OCI-LY3 (cell line): ENCODE measurements around the gene CASZ1.

Source experiments
- H2AFZ ChIP-seq: fragments of 200-600, 300-600 bp; shearing (Covaris generic); 2 replicates; pipeline ENCODE4 v1.6.0; 2014; ENCODE audit warnings: antibody characterized with exemption, low read depth, low read length
- H3K27ac ChIP-seq: fragments of 200-600, 300-600 bp; sonication (generic); 2 replicates; pipeline ENCODE4 v1.5.1; 2014; ENCODE audit warnings: mild to moderate bottlenecking, low read length, moderate library complexity, mixed read lengths
- H3K27me3 ChIP-seq: fragments of 200-600, 300-600 bp; sonication (generic); 2 replicates; pipeline ENCODE4 v1.6.1; 2014; ENCODE audit warnings: low read depth, low read length, mixed read lengths
- H3K36me3 ChIP-seq: fragments of 200-600, 300-600 bp; sonication (generic); replicated peaks from 2 replicates; pipeline ENCODE3; 2014; ENCODE audit warnings: low read depth, low read length, mixed read lengths
- H3K4me1 ChIP-seq: fragments of 300-600, 200-600 bp; sonication (generic); 2 replicates; pipeline ENCODE4 v1.6.1; 2014; ENCODE audit warnings: low read length, mixed read lengths
- H3K4me2 ChIP-seq: fragments of 200-600, 300-600 bp; sonication (generic); 2 replicates; pipeline ENCODE4 v1.6.1; 2014; ENCODE audit warnings: low read length, mixed read lengths
- H3K4me3 ChIP-seq: fragments of 300-600, 200-600 bp; sonication (generic); 2 replicates; pipeline ENCODE4 v1.5.1; 2014; ENCODE audit warnings: antibody characterized with exemption, mild to moderate bottlenecking, low read length, moderate library complexity
- H3K79me2 ChIP-seq: fragments of 300-600, 200-600 bp; shearing (Covaris generic); 2 replicates; pipeline ENCODE4 v1.6.1; 2014; ENCODE audit warnings: mild to moderate bottlenecking, low read length, mixed read lengths
- H3K9ac ChIP-seq: fragments of 300-600, 200-600 bp; shearing (Covaris generic); 2 replicates; pipeline ENCODE4 v1.6.0; 2014; ENCODE audit warnings: mild to moderate bottlenecking, low read length, moderate library complexity
- H3K9me3 ChIP-seq: fragments of 200-600, 300-600 bp; shearing (Covaris generic); 2 replicates; pipeline ENCODE4 v1.6.1; 2014; ENCODE audit warnings: low read length, mixed read lengths; ENCODE audit not compliant: insufficient read depth
- H4K20me1 ChIP-seq: fragments of 200-600, 300-600 bp; sonication (generic); 2 replicates; pipeline ENCODE4 v1.6.1; 2016; ENCODE audit warnings: low read length, mixed read lengths; ENCODE audit not compliant: insufficient read depth
- CTCF ChIP-seq: fragments of 200-600, 300-600 bp; sonication (generic); IDR thresholded peaks from 2 replicates; pipeline ENCODE4 v1.5.1; 2014; ENCODE audit warnings: antibody characterized with exemption, low read length, low read depth
- EZH2phosphoT487 ChIP-seq: fragments of 200-600 bp; shearing (Covaris generic); IDR thresholded peaks from 2 replicates; pipeline ENCODE4 v1.6.1; 2018; ENCODE audit warnings: antibody characterized with exemption, mixed run types, low read depth

CASZ1 gene

GRCh38 chr1:10838541-10838940 is 42.1 kb upstream of the CASZ1 start:
- Histone ChIP-seq H3K4me3 (no peak overlapping the region), H3K4me1 (no peaks in the 10 kb centered on the region), H3K27ac (no peak overlapping the region), H3K36me3 (no peaks in the 10 kb centered on the region), H3K27me3 (no peaks in the 10 kb centered on the region; the same call in 1 of the 2 replicates), H4K20me1 (no peaks in the 10 kb centered on the region), H3K79me2 (no peaks in the 10 kb centered on the region), H3K4me2 (no peak overlapping the region), H3K9ac (no peak overlapping the region), H3K9me3 (no peaks in the 10 kb centered on the region), H2AFZ (no peak overlapping the region)
- TF ChIP-seq CTCF = no peak
- no peak for TF ChIP-seq EZH2phosphoT487

GRCh38 chr1:10836726-10837125 is 40.3 kb upstream of the CASZ1 start:
- Histone ChIP-seq H3K79me2 (no peaks in the 10 kb centered on the region), H4K20me1 (no peaks in the 10 kb centered on the region), H3K27ac (no peak overlapping the region), H2AFZ (no peak overlapping the region), H3K27me3 (no peaks in the 10 kb centered on the region), H3K9me3 (no peaks in the 10 kb centered on the region), H3K36me3 (no peaks in the 10 kb centered on the region), H3K9ac (no peak overlapping the region), H3K4me3 (no peak overlapping the region), H3K4me1 (no peaks in the 10 kb centered on the region), H3K4me2 (no peak overlapping the region)
- TF ChIP-seq EZH2phosphoT487 = no peak
- no peak for TF ChIP-seq CTCF

GRCh38 chr1:10835822-10836421 is 39.5 kb upstream of the CASZ1 start:
- H3K4me3 ChIP-seq = no peak overlapping the region
- no peak overlapping the region for H2AFZ ChIP-seq
- no peak overlapping the region for H3K27ac ChIP-seq
- no peaks in the 10 kb centered on the region for H3K4me1 ChIP-seq
- no peaks in the 10 kb centered on the region for H3K79me2 ChIP-seq
- no peaks in the 10 kb centered on the region for H3K27me3 ChIP-seq
- no peaks in the 10 kb centered on the region for H4K20me1 ChIP-seq
- H3K9me3 ChIP-seq = no peaks in the 10 kb centered on the region
- TF ChIP-seq EZH2phosphoT487 = no peak
- TF ChIP-seq CTCF = no peak
- H3K9ac ChIP-seq = no peak overlapping the region
- no peak overlapping the region for H3K4me2 ChIP-seq
- no peaks in the 10 kb centered on the region for H3K36me3 ChIP-seq

GRCh38 chr1:10835421-10835820 is 39.0 kb upstream of the CASZ1 start:
- no peaks in the 10 kb centered on the region for H3K79me2 ChIP-seq
- H3K27ac ChIP-seq = no peak overlapping the region
- TF ChIP-seq EZH2phosphoT487 (no peak), CTCF (no peak)
- H3K4me3 ChIP-seq = no peak overlapping the region
- no peaks in the 10 kb centered on the region for H3K9me3 ChIP-seq
- H3K4me1 ChIP-seq = no peaks in the 10 kb centered on the region
- H3K27me3 ChIP-seq = no peaks in the 10 kb centered on the region
- no peak overlapping the region for H3K9ac ChIP-seq
- H3K4me2 ChIP-seq = no peak overlapping the region
- H3K36me3 ChIP-seq = no peaks in the 10 kb centered on the region
- no peak overlapping the region for H2AFZ ChIP-seq
- no peaks in the 10 kb centered on the region for H4K20me1 ChIP-seq
